Measurements from ENCODE around the gene PLA2G12B. TPM values are rescaled to one million over a fixed set of nuclear protein-coding genes. Genes with fewer than 3 reads are reported as not detected.

PLA2G12B gene
- total RNA-seq, 4 donors from 2014 or later: not detected

GRCh38 chr10:72888151-72888638 is 66.4 kb downstream of the PLA2G12B start:
- intact Hi-C loops (cut with DNase I): no loop called here
- WGBS: 91% methylated on average over 7 of the region's 7 CpGs

GRCh38 chr10:72887043-72887442 is 67.6 kb downstream of the PLA2G12B start:
- Histone ChIP-seq H3K9me3 (no peaks in the 10 kb centered on the region), H3K4me3 (no peak overlapping the region), H3K27ac (replicated peaks in 1 of 4) (peak overlapping the region in 1 of 4 donors; percentile 23), H3K27me3 (no peaks in the 10 kb centered on the region), H3K36me3 (peaks cover 0 to 33% (median 17%) of the 10 kb centered on the region in 4 donors), H3K4me1 (peaks cover 0 to 3% (median 0%) of the 10 kb centered on the region in 4 donors)
- no peak for TF ChIP-seq POLR2A (IDR thresholded peaks at IDR 0.05; ENCODE audit: low read depth)
- no peak for TF ChIP-seq POLR2AphosphoS5 (IDR thresholded peaks at IDR 0.05)
- TF ChIP-seq CTCF (IDR thresholded peaks at IDR 0.05): no peak
- TF ChIP-seq EP300 (IDR thresholded peaks at IDR 0.05): no peak
- no peak for DNase-seq (ENCODE audit: extremely low spot score)
- intact Hi-C loops (cut with DNase I): no loop called here
- WGBS: 55% methylated on average over 5 of the region's 5 CpGs

More at GRCh38 chr10:72888151-72888638, 66.4 kb downstream of the PLA2G12B start:
- H3K27ac ChIP-seq (replicated peaks in 1 of 4): no peak overlapping the region
- H3K27me3 ChIP-seq: no peaks in the 10 kb centered on the region
- TF ChIP-seq EP300 (IDR thresholded peaks at IDR 0.05): no peak
- no peak for TF ChIP-seq POLR2A (IDR thresholded peaks at IDR 0.05; ENCODE audit: low read depth)
- TF ChIP-seq POLR2AphosphoS5 (IDR thresholded peaks at IDR 0.05): no peak
- TF ChIP-seq CTCF (IDR thresholded peaks at IDR 0.05): no peak
- no peak overlapping the region for H3K4me3 ChIP-seq
- peaks cover 0 to 3% (median 0%) of the 10 kb centered on the region in 4 donors for H3K4me1 ChIP-seq
- no peaks in the 10 kb centered on the region for H3K9me3 ChIP-seq
- peaks cover 0 to 33% (median 17%) of the 10 kb centered on the region in 4 donors for H3K36me3 ChIP-seq
- DNase-seq (ENCODE audit: extremely low spot score): no peak

GRCh38 chr10:72886621-72887020 is 68.0 kb downstream of the PLA2G12B start:
- intact Hi-C loops (cut with DNase I): no loop called here
- no peak for DNase-seq (ENCODE audit: extremely low spot score)

GRCh38 chr10:72885953-72886352 is 68.7 kb downstream of the PLA2G12B start:
- intact Hi-C loops (cut with DNase I): no loop called here
- WGBS: 87% methylated on average over 2 of the region's 2 CpGs

More at GRCh38 chr10:72886621-72887020, 68.0 kb downstream of the PLA2G12B start:
- Histone ChIP-seq H3K4me3 (no peak overlapping the region), H3K9me3 (no peaks in the 10 kb centered on the region), H3K4me1 (peaks cover 0 to 3% (median 0%) of the 10 kb centered on the region in 4 donors), H3K36me3 (peaks cover 0 to 33% (median 17%) of the 10 kb centered on the region in 4 donors), H3K27me3 (no peaks in the 10 kb centered on the region), H3K27ac (replicated peaks in 1 of 4) (peak overlapping the region in 1 of 4 donors; percentile 23)
- 67% methylated on average over 1 of the region's 1 CpG for WGBS
- TF ChIP-seq EP300 (IDR thresholded peaks at IDR 0.05) (no peak), CTCF (IDR thresholded peaks at IDR 0.05) (no peak), POLR2A (IDR thresholded peaks at IDR 0.05; ENCODE audit: low read depth) (no peak), POLR2AphosphoS5 (IDR thresholded peaks at IDR 0.05) (no peak)

More at GRCh38 chr10:72885953-72886352, 68.7 kb downstream of the PLA2G12B start:
- peaks cover 0 to 33% (median 17%) of the 10 kb centered on the region in 4 donors for H3K36me3 ChIP-seq
- TF ChIP-seq EP300 (IDR thresholded peaks at IDR 0.05): no peak
- TF ChIP-seq POLR2AphosphoS5 (IDR thresholded peaks at IDR 0.05): no peak
- no peak for TF ChIP-seq CTCF (IDR thresholded peaks at IDR 0.05)
- TF ChIP-seq POLR2A (IDR thresholded peaks at IDR 0.05; ENCODE audit: low read depth): no peak
- no peak overlapping the region for H3K4me3 ChIP-seq
- no peaks in the 10 kb centered on the region for H3K27me3 ChIP-seq
- H3K9me3 ChIP-seq: no peaks in the 10 kb centered on the region
- H3K27ac ChIP-seq (replicated peaks in 1 of 4): no peak overlapping the region
- no peak for DNase-seq (ENCODE audit: extremely low spot score)
- H3K4me1 ChIP-seq: peaks cover 0 to 3% (median 0%) of the 10 kb centered on the region in 4 donors

Other genes starting within 250 kb of the PLA2G12B start
- not detected for gene OIT3, start 61.1 kb downstream of the PLA2G12B start, total RNA-seq
- gene P4HA1, start 142.1 kb upstream of the PLA2G12B start, total RNA-seq: 10 to 100 TPM; 16.7 to 25.0 (median 19.2) TPM
- 1 to 10 TPM; 1.3 to 3.4 (median 2.5) TPM for gene NUDT13, start 155.6 kb upstream of the PLA2G12B start, total RNA-seq
- 10 to 100 TPM; 22.7 to 30.3 (median 25.5) TPM for gene ECD, start 213.2 kb upstream of the PLA2G12B start, total RNA-seq
- gene FAM149B1, start 213.3 kb upstream of the PLA2G12B start, total RNA-seq: 10 to 100 TPM; 14.1 to 18.0 (median 14.9) TPM

All from esophagus muscularis mucosa (tissue), 4 donors.